Stimulated activated CD4-positive, alpha-beta T cell treated with anti-CD3 and anti-CD28 coated beads, Interleukin-12 subunit alpha, Interleukin-12 subunit beta, amount 100 ng/mL, for 48 hours (primary cell): ENCODE measurements around the gene WWOX.

Experiments
- DNase-seq, 3 donors: peaks; one replicate each; pipeline ENCODE4 v3.0.0-alpha.2; 2020; ENCODE audit warnings: low read depth in 2 of 3, low spot score in 1 of 3

The WWOX gene

GRCh38 chr16:78455861-78456260, 356.4 kb downstream of the WWOX start:
- DNase-seq, result no peak

- DNase-seq, result no peak
Observed at GRCh38 chr16:78458588-78458987, 359.1 kb downstream of the WWOX start.

GRCh38 chr16:78460428-78460827, 361.0 kb downstream of the WWOX start:
- no peak for DNase-seq

- DNase-seq, result no peak
Observed at GRCh38 chr16:78461087-78461486, 361.6 kb downstream of the WWOX start.

- no peak for DNase-seq
Observed at GRCh38 chr16:78461496-78462287, 362.2 kb downstream of the WWOX start.

GRCh38 chr16:78462288-78463208, 363.1 kb downstream of the WWOX start:
- DNase-seq, result no peak

- DNase-seq, result no peak
Observed at GRCh38 chr16:78463591-78463990, 364.1 kb downstream of the WWOX start.

- no peak for DNase-seq
Observed at GRCh38 chr16:78464833-78465232, 365.4 kb downstream of the WWOX start.

GRCh38 chr16:78465730-78466129, 366.3 kb downstream of the WWOX start:
- no peak for DNase-seq

GRCh38 chr16:78469787-78470186, 370.3 kb downstream of the WWOX start:
- DNase-seq, result no peak

GRCh38 chr16:78473031-78473699, 373.7 kb downstream of the WWOX start:
- DNase-seq, result no peak

- no peak for DNase-seq
Observed at GRCh38 chr16:78474762-78475161, 375.3 kb downstream of the WWOX start.

- DNase-seq, result no peak
Observed at GRCh38 chr16:78476615-78477014, 377.2 kb downstream of the WWOX start.

GRCh38 chr16:78478267-78478861, 378.9 kb downstream of the WWOX start:
- DNase-seq, result peak in 1 of 3 donors; percentile 10

- DNase-seq, result no peak
Observed at GRCh38 chr16:78479723-78480122, 380.3 kb downstream of the WWOX start.

- no peak for DNase-seq
Observed at GRCh38 chr16:78480588-78480987, 381.1 kb downstream of the WWOX start.

GRCh38 chr16:78483124-78483992, 383.9 kb downstream of the WWOX start:
- DNase-seq, result no peak

GRCh38 chr16:78484509-78485058, 385.1 kb downstream of the WWOX start:
- no peak for DNase-seq

- DNase-seq, result no peak
Observed at GRCh38 chr16:78485188-78485916, 385.9 kb downstream of the WWOX start.
